Endothelial cell of hepatic sinusoid (primary cell): Measurements from ENCODE around the gene DST.
"Not testable (repeated sequence)": the region's sequence is repeated elsewhere in the genome, so short reads cannot be mapped to it uniquely, and the experiment has no call there.

ENCODE experiments used
- in situ Hi-C: cut with HindIII; loops from 2 replicates; pipeline ENCODE4 v1.10.0; 2017; ENCODE audit warnings: low sequenced_read_pairs

Gene DST

DNA sequence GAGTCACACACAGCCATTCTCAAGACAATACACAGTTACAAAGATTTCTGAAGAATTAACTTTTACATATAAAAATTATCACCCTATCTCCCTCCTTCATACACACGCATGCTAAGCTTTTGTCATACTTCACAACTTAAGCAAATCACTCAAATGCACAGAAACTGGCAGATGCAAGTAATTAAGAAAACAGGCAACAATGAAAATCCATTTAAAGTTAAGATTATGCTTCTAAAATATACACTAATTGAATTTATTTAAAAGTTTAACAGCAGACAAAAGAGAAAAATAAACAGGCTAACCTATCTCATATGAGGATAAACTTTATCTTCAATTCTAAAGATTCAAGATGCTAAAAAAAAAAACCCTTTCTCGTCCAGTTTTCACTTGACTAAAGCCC lies 68.4 kb downstream of the DST start:
- in situ Hi-C loops, result no loop called here

DNA sequence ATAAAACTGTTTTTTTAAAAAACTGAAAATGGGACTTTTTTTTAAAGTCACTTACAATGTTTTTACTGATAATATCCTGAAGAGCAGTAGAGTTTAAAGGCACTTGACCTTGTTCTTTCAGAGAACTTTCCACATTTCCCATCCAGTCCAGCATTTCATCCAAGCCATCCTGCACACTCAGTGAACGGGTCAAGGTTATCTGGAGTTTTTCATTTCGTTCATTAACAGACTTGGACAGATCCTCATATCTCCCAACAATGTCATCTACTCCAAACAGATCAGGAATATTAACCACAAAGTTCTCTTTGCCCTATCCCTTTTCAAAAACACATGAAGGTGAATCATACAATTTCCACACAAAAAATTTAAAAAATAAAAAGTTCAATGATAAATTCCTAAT lies 69.1 kb downstream of the DST start:
- in situ Hi-C loops, result no loop called here

DNA sequence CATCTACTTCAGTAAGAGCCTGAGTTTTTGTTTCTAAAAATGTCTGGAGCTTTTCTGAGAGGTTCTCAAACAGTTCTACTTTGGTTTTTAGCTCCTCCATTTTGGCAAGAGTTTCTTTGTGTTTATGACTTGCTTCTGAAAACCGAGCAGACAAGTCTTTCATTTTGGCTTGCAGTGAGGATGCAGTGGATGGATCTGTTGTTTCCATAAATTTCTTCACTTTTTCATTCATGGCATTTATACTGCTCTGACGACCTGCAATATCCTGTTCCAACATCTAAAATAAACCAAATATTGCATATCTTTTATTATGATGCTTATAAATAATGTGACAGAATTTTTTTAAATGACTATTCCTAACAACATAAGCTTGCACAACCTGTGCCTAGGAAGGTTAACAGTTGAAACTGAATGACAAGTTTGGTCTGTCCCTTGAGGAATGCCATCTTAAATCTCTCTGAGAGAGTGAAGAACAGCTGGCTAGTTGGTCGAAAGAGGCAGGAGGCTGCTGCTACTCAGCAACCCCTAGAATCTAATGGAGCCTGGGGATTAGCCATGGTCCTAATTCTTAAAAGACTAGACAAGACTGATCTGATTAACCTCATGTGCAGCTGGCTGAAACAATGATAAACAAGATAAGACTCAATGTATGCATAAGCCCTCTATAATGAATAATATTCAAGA lies 69.8 kb downstream of the DST start:
- in situ Hi-C loops, result no loop called here

DNA sequence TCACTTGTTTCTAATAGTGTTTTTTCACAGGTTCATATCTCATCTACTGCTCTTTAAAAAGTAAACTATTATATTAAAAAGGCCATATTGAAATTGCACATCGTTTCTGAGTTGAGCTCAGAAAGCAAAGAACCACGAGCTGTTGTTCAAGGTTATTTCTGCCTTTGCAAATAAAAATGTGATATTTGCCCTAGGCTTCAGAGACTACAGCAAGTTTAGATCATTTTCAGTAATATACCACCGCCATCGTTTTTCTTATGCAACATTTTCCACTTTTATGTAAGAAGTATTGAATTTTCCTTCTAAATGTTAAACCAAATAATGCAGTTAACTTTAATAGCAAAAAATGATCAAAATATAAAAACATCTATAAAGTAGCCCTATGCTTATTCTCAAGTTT lies 71.1 kb downstream of the DST start:
- in situ Hi-C loops, result no loop called here

DNA sequence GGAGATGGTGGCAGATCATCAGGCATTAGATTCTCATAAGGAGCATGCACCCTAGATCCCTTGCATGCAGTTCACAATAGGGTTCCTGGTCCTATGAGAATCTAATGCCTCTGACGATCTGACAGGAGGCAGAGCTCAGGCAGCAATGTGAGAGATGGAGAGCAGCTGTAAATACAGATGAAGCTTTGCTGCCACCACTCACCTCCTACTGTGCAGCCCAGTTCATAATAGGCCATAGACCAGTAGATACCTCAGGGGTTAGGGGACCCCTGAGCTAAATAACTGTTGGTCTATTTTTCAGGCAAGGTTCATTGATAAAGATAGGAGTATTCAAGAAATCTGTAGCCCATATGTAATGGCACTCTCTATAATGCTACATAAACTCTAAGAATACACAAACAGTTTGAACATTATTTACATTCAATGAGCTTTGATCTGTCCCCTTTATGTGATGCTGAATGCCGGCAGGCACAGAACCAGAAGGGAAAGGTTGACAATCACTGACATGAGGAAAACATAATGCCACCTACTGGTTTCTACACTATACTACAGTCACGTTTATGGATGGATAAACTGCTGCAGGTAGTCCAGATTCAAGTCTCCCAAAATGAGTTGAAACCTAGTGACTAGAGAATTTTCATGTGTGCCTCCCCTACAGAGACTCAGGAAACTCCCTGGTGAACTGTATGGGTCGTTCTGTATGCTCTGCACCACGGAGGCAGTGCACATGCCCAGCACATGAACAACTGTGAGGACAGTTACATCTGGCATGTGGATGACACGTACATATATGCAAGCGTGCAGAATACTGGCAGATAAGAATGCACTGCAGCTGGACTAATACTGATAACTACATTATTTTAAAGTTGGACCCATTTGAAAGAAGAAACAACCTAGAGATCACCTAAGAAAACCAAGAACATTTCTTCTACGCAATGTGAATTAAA lies 72.0 kb downstream of the DST start:
- in situ Hi-C loops, result no loop called here

DNA sequence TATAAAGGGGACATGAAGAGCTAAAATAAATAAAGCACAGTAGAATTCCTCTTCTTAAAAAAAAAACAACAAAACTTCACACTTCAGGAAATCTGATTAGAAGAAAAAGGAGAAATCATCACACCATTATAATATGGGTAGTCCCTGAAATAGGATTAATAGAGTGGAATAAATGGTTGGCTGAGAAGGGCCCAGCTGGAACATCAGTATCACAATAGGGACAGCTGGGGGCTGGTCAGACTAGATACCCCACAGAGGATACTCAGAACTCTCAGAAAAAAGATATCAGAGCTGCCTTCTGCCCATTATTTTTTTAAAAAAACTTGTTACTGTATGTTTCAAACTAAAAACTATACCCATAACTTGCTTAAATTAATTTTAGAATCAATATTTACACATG lies 75.2 kb downstream of the DST start:
- in situ Hi-C loops, result no loop called here

- in situ Hi-C loops, result not testable (repeated sequence)
Measured at GRCh38 chr6:56562730-56563129, 80.0 kb downstream of the DST start.

- in situ Hi-C loops, result no loop called here
Measured at GRCh38 chr6:56556751-56557540, 85.7 kb downstream of the DST start.

DNA sequence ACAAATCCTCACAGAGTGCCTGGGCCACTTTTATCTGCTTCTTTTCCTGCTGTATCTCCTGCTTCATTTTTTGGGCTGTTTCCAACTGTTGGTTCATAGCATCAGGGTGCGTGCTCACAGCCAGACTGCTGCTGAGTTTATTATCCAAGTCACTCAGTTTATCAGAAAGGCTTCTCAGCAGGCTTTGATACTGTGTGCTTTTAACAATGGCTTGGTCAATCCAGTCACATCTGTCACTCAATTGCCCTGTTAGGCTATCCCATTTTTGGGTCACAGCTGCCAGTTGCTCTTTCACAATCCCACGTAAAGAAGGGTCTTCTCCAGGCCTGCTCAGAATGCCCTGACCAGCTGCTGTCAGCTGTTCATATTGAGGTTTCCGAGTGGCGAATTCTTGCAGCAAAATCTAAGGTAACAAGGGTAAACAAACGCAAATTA lies 87.2 kb downstream of the DST start:
- in situ Hi-C loops, result no loop called here

- in situ Hi-C loops, result no loop called here
Measured at GRCh38 chr6:56552187-56553130, 90.2 kb downstream of the DST start.

DNA sequence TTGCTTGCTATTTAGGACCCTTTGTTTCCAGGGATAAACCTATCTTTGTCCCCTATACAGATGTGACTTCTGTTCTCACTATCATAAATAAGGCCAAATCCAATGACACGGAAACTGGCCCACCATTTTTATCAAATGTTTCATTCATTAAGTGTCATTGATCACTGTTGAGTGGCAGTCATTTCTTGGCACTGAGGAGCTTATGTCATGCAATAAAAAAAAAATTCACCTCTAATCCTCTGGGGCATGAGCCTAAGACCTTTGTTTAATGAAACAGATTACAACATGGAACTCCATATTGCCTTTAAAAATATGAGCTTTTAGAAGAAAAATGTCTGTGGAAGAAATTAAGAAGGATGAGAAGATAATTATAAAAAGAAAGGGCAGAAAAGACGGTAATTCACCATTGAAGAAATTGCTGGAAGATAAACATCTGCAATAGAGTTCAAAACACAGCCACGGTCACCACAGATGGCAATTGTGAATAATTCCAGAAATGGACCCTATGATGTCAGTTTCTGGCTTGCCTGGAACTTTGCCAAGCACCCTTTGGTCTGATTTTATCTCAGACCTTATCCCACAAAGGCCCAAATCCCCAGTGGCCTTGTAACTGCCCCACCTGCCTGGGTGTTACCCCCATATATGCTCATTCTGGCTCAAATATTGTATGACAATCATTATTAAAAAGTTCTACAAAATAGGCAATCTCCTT lies 91.1 kb downstream of the DST start:
- in situ Hi-C loops, result no loop called here

DNA sequence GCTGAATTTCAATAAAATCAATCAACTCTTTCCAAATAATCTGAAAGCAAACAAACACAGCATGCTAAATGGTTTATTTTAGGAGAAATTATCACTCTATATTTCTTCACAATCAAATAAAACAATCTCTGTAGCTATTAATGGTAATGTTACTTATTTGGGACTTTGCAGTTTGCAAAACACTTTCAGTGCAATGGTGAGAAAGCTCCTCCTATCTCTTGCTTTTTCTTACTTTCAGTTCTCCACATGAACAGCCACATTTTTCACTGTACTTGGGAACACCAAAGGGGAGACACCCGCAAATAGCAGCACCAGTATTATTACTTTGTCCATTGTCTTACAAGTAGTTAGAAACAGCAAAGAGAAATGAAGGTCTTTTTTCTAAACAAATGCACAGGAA lies 92.4 kb downstream of the DST start:
- in situ Hi-C loops, result no loop called here

GRCh38 chr6:56549014-56549413 lies 93.7 kb downstream of the DST start:
- in situ Hi-C loops, result no loop called here

- in situ Hi-C loops, result no loop called here
Measured at GRCh38 chr6:56547687-56548086, 95.0 kb downstream of the DST start.

GRCh38 chr6:56542364-56543331 lies 100.0 kb downstream of the DST start:
- in situ Hi-C loops, result no loop called here

DNA sequence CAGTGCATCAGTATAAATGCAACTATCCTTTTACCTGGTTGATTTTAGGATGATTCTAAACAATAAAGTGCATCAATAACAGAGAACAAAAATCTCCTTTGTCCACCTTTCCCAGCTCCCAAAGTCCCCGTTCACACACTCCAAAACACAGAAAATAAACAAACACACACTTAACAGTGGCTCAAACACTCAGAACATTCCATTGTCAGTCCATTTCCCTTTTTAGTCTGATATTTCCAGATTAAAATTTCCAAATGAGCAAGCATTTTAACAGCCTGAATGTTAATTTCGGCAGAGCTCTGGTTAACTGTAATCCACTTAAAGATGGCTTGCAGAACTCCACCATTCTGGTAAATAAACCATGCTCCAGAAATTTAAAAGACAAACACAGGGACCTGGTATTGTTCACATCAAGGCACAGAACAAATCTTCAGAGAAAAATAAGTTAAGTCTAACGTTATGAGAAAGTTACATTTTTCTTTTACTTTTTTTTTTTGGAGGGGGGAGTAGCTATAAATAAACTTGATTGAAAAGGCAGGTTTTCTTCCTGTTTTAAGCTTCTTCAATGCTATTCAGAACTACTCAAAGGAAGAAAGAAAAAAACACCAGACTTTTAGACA lies 100.8 kb downstream of the DST start:
- in situ Hi-C loops, result no loop called here

DNA sequence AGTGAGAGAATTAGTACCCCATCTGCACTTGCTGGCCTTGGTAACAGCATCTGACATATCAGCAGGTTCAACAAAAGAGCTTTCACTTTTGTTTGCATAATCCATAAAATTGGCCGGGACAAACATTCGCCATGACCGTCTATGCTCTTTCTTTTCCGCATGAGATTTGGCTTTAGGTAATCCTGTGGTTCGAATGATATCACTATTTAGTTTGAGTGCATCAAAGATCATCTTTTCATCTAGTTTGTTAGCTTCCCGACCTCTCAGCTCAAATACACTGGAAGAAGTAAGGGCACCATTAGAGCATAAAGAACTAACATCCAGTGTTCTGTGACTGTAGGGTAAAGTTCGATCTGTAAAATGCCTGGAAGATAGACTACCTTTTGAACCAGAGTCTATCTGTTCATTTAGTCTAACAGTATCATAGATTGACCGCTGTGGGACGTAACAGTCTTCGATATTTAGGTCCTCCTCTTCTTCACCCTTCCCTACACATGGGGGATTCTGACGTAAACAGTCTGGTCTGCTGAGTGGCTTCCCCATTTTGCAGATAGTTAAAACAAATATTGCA lies 101.6 kb downstream of the DST start:
- in situ Hi-C loops, result no loop called here
